Activated CD8-positive, alpha-beta memory T cell treated with anti-CD3 and anti-CD28 coated beads for 36 hours (primary cell): Measurements from ENCODE around the gene LYRM9. TPM values are rescaled to one million over a fixed set of nuclear protein-coding genes. Genes with fewer than 3 reads are reported as not detected.
"Not testable (repeated sequence)": the region's sequence is repeated elsewhere in the genome, so short reads cannot be mapped to it uniquely, and the experiment has no call there.

ENCODE experiments used
- CTCF ChIA-PET: fragments of 350-600 bp; sonication (Branson Sonifier 250); formaldehyde crosslinking; loops from one replicate; lab custom pipeline; 2021; ENCODE audit warnings: antibody characterized with exemption; lab: Charles Lee
- POLR2A ChIA-PET: fragments of 350-600 bp; sonication (Branson Sonifier 250); formaldehyde crosslinking; loops from one replicate; lab custom pipeline; 2021; ENCODE audit warnings: antibody characterized with exemption; lab: Charles Lee
- total RNA-seq, 2 experiments: library from RNA; stranded (reverse); gene quantifications; one replicate each; pipeline ENCODE4 v1.2.3, GENCODE V29; 2021

Gene LYRM9
- 1 to 10 TPM; 2.0 to 2.2 TPM for total RNA-seq

DNA sequence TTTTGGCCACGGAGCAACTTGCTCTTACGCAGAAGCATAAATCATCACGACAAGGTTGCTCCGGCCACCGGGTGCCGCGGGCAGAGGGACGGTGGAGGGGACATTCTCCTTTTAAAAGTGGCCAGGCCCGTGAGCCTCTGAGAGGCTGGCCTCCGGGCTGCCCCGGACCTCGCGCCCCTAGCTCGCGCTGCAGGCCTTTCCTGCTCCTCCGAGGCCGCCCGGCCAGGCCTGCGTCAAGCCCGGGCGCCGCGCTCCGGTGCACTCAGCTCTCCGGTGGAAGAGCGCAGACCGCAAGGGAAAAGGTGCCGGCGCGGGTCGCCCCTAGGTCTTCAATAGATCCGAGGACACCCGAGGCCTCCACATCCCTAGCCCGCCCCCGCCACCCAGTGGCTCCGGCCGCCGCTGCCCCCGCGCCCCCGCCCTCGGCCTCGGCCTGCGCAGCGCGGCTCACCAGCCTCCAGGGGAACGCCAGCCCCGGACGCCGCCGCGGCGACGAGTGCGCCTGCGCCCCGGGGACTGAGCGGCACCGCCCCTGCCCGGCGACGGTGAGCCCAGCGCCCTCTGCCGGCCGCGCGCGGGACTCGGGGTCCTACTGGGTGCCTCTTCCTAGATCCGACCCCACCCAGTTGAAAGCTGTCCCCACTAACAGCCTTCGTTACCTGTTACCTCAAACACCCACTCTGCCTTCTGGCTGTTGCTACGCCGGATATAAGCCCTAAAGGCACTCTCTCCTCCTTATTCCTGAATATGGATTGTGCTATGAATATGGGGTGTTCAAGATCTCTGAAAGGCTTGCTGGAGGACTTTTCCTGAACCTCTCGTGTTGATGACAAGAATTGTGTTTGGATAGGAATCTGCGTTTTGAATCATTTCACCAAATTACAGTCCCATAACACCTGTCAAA is at the start of gene LYRM9:
TSS of gene LYRM9 (minus strand) at position 500 of the 904 bp plus-strand sequence. CDS start 10,671 bp downstream, outside the sequence.
- ChIA-PET POLR2A (interaction anchor here (0.7 to 1.7 kb wide), 3 partner anchors 87 to 358 kb away, joined by 3 to 8 read pairs (median 4); no protein-coding TSS in a partner anchor), CTCF (interaction anchor here (0.7 to 3.6 kb wide), 12 partner anchors 9 to 442 kb away, joined by 3 to 37 read pairs (median 3); partner anchors contain the start of gene NOS2)

- CTCF ChIA-PET, result no interaction called here
- POLR2A ChIA-PET, result no interaction called here
Measured at GRCh38 chr17:27940503-27941428, 47.6 kb upstream of the LYRM9 start.

GRCh38 chr17:27939474-27940465 is 46.6 kb upstream of the LYRM9 start:
- CTCF ChIA-PET, result no interaction called here
- POLR2A ChIA-PET, result no interaction called here

DNA sequence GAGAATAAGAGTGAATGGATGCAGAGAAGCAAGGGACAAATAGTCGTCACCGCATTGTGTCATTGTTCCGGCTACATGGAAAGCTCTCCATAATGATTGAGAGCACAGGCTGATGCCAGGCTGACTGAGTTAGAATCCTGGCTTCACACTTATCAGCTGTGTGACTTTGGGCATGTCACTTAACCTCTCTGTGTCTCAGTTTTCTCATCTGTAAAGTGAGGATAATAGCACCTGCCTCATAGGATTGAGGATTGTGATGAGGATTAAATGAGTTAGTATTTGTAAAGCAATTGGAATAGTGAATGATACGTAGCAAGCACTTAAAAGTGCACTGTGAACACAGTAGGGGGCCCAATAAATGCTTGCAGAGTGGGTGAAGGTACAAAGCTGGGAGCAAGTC is 45.7 kb upstream of the LYRM9 start:
- ChIA-PET CTCF (no interaction called here), POLR2A (no interaction called here)

GRCh38 chr17:27938241-27938640 is 45.1 kb upstream of the LYRM9 start:
- POLR2A ChIA-PET, result no interaction called here
- CTCF ChIA-PET, result no interaction called here

DNA sequence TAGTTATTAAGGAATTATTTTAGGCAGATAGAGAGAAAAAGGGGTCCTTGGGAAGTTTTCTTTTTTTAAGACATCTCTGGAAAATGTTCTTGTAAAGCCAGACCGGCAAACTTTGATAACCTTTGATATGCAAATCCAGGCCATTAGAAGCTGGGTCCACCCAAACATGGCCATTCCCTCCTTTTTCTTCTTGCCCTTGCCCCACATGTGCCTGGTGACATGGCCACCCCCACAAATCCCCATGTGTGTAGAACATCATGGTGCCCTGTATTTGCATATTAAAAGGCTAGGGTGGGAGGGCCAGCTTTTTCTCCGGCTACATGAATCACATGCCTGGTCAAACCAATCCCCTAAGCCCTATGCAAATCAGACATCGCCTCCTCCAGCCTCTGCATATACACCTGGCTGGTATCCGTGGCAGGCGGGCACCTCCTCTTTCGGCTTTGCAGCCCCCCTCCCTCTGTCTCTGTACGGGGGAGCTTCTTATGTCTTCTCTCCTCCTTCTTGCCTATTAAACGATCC is 43.9 kb upstream of the LYRM9 start:
- CTCF ChIA-PET, result no interaction called here
- POLR2A ChIA-PET, result no interaction called here

DNA sequence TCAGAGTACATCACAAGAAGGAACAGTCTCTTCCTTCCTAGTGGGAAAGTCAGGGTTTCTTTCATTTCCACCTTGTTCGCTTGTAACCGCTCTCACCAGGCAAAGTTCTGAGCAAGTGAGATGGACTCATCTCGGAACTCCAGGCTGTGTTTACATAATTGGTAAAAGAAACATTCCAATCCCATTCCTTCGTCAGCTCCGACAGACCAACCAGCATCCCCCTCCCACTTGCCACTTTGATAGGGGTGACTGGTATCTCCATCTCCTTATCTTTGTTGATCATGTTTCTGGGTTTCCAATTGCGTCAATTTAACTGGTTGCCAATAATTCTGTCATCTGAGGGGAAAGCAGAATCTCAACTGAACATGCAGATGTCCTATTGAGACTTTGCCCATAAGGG is 36.8 kb upstream of the LYRM9 start:
- POLR2A ChIA-PET, result no interaction called here
- CTCF ChIA-PET, result no interaction called here

GRCh38 chr17:27928587-27928986 is 35.4 kb upstream of the LYRM9 start:
- ChIA-PET CTCF (no interaction called here), POLR2A (interaction anchor here (0.6 kb wide), 1 partner anchor 264 kb away, joined by 3 read pairs; no protein-coding TSS in a partner anchor)

DNA sequence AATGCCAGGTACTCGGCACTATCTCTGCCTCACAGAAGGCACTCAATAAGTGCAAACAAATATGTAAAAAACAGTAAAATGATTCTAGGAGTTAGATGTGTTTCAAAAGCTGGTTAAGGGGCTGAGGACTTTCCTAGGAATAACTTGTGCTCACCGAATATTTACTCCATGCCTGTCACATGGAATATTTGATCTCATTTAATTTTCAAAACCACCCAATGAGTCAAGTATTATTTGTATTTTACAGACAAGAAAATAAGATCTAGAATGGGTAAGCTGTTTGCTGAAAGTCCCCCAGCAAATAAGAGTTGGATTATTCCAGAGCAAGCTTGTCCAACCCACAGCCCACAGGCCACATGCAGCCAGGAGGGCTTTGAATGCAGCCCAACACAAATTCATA is 34.6 kb upstream of the LYRM9 start:
- ChIA-PET CTCF (no interaction called here), POLR2A (interaction anchor here (0.6 kb wide), 1 partner anchor 264 kb away, joined by 3 read pairs; no protein-coding TSS in a partner anchor)

DNA sequence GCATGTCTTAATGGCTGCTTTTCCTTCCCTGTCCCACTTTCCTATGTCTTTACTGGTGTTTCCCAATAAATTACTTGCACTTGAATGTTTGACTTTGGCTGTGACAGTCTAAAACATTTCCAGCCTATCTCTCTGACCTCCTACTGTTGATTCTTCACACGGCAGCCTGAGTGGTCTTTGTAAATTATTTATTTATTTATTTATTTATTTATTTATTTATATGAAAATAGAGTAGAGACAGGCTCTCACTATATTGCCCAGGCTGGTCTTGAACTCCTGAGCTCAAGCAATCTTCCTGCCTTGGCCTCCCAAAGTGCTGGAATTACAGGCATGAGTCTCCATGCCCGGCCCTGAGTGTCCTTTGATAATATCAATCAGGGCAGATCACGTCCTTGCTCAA is 28.4 kb upstream of the LYRM9 start:
- POLR2A ChIA-PET, result no interaction called here
- CTCF ChIA-PET, result no interaction called here

DNA sequence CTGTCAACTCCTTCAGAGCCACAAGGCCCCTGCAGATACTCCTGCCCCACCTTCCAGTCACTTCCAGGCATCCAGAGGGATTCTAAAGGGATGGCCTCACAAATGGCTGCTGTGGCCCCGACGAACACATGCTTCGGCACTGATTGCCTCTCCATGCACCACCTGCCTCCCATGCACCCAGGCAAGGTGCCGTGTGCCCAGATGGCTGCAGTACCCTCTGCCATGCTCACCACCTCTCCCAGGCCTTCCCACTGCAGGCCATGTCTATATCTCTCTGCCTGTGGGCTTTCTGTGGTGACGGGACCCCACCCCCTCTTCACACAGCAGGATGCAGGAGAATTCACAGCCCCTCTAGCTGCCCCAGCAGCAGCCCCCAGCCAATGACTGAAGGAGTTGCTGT is 27.9 kb upstream of the LYRM9 start:
- CTCF ChIA-PET, result no interaction called here
- POLR2A ChIA-PET, result no interaction called here

GRCh38 chr17:27920569-27920968 is 27.4 kb upstream of the LYRM9 start:
- CTCF ChIA-PET, result no interaction called here
- POLR2A ChIA-PET, result no interaction called here

GRCh38 chr17:27919079-27919478 is 25.9 kb upstream of the LYRM9 start:
- ChIA-PET CTCF (no interaction called here), POLR2A (no interaction called here)

DNA sequence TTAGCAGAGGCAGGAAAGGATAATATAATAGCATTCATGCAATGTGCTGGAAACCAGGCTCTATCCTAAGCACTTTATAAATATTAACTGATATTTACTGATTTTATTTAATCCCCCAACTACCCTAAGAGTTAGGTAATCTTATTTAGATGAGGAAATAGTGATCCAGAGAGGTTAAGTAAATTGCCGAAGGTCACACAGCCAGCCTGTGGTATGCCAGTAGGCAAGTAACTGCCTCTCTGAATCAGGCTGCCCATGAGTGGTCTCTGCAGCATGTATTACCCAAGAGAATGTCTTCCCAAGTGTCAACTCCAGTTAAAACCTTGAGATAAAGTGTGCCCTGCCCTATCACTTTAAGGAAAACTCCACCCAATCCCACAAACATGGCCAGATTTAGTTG is 25.3 kb upstream of the LYRM9 start:
- ChIA-PET POLR2A (no interaction called here), CTCF (no interaction called here)

- CTCF ChIA-PET, result no interaction called here
Measured at GRCh38 chr17:27917000-27917399, 23.8 kb upstream of the LYRM9 start.

DNA sequence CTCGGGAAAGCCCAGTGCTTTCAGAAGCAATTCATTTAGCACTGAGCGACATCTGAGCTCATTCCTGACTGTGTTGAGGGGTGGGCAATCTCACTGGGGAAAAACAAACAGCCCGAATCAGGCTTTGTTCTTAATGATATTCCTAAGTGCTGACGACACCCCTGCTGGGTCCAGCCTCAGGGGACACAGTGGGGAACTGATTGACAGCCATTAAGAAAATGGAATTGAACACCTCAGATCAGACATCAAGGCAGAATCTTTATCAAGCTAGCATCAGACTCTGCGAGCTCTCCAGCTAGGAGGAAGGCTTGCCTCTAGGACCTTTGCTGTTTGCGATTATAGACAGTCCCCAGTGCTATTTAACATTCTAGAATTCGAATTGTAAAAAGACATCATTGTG is 22.5 kb upstream of the LYRM9 start:
- ChIA-PET CTCF (no interaction called here), POLR2A (no interaction called here)

More at GRCh38 chr17:27917000-27917399, 23.8 kb upstream of the LYRM9 start:
- POLR2A ChIA-PET, result no interaction called here

DNA sequence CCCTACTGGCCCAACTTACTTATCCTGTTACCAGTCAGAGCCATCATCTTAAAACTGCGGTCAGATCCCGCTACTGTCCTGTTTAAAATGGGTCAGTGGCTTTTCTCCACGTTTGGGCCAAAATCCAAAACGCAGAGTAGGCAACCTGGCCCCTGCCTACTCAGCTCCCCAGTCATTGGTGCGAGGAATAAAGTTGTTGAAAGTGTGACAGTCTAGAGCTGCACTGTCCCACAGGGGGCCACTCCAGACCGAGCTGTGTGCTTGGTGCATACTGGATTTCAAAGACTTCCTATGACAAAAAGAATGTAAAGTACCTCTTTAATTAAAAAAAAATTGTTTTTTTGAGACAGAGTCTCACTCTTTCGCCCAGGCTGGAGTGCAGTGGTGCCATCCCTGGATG is 21.2 kb upstream of the LYRM9 start:
- CTCF ChIA-PET, result no interaction called here
- POLR2A ChIA-PET, result no interaction called here

GRCh38 chr17:27912964-27913363 is 19.8 kb upstream of the LYRM9 start:
- CTCF ChIA-PET, result no interaction called here
- POLR2A ChIA-PET, result no interaction called here

DNA sequence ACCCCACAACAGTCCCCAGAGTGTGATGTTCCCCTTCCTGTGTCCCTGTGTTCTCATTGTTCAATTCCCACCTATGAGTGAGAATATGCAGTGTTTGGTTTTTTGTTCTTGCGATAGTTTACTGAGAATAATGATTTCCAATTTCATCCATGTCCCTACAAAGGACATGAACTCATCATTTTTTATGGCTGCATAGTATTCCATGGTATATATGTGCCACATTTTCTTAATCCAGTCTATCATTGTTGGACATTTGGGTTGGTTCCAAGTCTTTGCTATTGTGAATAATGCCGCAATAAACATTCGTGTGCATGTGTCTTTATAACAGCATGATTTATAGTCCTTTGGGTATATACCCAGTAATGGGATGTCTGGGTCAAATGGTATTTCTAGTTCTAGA is 19.1 kb upstream of the LYRM9 start:
- POLR2A ChIA-PET, CTCF ChIA-PET: not testable (repeated sequence)
